Astrocyte (in vitro differentiated cells and primary cell): ENCODE data around the gene RBM20.

Source experiments
- EZH2 ChIP-seq: IDR thresholded peaks from 2 replicates; pipeline ENCODE4 v1.6.1; 2012; ENCODE audit warnings: mild to moderate bottlenecking, low read length, inconsistent platforms; ENCODE audit not compliant: insufficient read depth
- TF ChIP-seq, protein P1 (sequence below): IDR thresholded peaks from 2 replicates; pipeline ENCODE4 v1.5.1; 2011; ENCODE audit warnings: low read depth, mild to moderate bottlenecking, inconsistent platforms, low read length, moderate library complexity; ENCODE audit not compliant: insufficient read depth

DNA sequence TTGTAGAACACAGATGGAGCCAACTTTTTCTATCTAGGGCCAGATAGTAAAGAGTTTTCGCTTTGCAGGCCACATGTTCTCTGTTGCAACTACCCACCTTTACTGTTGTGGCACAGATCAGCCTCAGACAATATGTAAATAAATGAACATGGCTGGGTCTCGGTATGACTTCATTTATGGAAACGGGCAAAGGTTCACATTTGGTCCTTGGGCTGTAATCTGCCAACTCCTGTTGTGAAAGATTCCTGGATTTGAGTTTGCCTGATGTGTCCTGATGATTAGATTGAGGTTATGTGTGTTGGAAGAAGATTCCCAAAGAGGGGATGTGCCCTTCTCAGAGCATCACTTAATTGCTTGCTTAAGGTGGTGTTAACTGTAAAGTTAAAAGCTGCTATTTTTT is 38.2 kb downstream of the RBM20 start:
- TF ChIP-seq, protein P1, sequence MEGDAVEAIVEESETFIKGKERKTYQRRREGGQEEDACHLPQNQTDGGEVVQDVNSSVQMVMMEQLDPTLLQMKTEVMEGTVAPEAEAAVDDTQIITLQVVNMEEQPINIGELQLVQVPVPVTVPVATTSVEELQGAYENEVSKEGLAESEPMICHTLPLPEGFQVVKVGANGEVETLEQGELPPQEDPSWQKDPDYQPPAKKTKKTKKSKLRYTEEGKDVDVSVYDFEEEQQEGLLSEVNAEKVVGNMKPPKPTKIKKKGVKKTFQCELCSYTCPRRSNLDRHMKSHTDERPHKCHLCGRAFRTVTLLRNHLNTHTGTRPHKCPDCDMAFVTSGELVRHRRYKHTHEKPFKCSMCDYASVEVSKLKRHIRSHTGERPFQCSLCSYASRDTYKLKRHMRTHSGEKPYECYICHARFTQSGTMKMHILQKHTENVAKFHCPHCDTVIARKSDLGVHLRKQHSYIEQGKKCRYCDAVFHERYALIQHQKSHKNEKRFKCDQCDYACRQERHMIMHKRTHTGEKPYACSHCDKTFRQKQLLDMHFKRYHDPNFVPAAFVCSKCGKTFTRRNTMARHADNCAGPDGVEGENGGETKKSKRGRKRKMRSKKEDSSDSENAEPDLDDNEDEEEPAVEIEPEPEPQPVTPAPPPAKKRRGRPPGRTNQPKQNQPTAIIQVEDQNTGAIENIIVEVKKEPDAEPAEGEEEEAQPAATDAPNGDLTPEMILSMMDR = no peak
- no peak for TF ChIP-seq EZH2
